GM23248 (cell line): Measurements from ENCODE around the gene ZNF483.

Experiments
- EZH2 ChIP-seq: fragments of 200-600 bp; sonication (generic); IDR thresholded peaks from 2 replicates; pipeline ENCODE4 v1.6.1; 2018; ENCODE audit warnings: antibody characterized with exemption, mild to moderate bottlenecking; ENCODE audit not compliant: insufficient read depth, poor library complexity, severe bottlenecking
- EZH2phosphoT487 ChIP-seq: fragments of 200-600 bp; sonication (generic); IDR thresholded peaks from 2 replicates; pipeline ENCODE4 v1.6.1; 2018; ENCODE audit warnings: antibody characterized with exemption, moderate library complexity, mild to moderate bottlenecking, low read depth; ENCODE audit not compliant: insufficient read depth

DNA sequence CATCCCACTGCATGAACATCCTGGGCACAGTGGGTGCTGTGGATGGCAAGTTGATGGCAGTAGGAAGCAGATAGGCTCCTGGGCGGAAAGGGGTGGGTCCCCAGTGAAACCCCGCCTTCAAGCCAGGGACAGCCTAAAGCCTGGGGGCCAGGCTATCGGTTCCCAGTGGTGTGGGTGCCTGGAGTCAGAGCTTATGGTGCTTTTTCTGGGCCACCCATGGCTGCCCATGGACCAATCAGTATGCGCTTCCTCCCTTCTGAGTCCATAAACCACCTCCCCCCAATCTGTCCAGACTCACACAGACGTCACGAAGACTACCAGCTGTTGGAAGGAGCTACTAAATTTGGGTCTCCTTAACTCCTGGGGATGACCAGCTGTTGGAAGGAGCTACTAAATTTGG, 23.3 kb upstream of the ZNF483 start:
- TF ChIP-seq EZH2phosphoT487, result no peak
- no peak for TF ChIP-seq EZH2
